NCI-H446 treated with DMSO at 0.1 percent for 48 hours (cell line): Measurements from ENCODE around the gene STK35.

Source experiments
- DNase-seq: peaks from one replicate; lab custom pipeline; 2025; lab: John Stamatoyannopoulos, UW

Gene STK35

GRCh38 chr20:2101057-2101864, at the start of gene STK35:
Gene STK35 (plus strand): TSS chr20:2101827. CDS start chr20:2101882, 55 bp downstream.
- DNase-seq: peak; percentile 62

GRCh38 chr20:2051946-2052345, 49.7 kb upstream of the STK35 start:
- no peak for DNase-seq

DNA sequence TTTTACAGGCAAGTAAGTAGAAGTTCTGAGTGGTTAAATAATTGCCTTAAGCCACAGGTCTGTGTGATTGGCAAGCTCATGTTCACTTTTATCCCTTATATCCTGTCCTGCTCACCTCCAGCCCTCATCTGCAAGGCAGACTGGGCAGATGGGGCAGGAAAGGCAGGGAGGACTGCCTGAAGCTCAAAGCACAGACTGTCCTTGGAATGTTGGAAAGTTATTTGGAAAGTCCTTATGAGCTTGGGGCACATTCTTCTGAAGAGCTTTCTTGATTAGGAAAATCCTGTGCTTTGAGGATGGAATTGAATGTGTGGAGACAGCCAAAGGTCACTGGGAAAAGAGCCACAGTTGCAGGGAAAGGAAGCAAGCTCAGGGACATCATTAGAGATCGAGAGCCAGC, 48.9 kb upstream of the STK35 start:
- DNase-seq: no peak

- no peak for DNase-seq
Observed at GRCh38 chr20:2053615-2054014, 48.0 kb upstream of the STK35 start.

GRCh38 chr20:2054911-2055310, 46.7 kb upstream of the STK35 start:
- DNase-seq: no peak

- no peak for DNase-seq
Observed at GRCh38 chr20:2059411-2059810, 42.2 kb upstream of the STK35 start.

- no peak for DNase-seq
Observed at GRCh38 chr20:2065099-2065498, 36.5 kb upstream of the STK35 start.

DNA sequence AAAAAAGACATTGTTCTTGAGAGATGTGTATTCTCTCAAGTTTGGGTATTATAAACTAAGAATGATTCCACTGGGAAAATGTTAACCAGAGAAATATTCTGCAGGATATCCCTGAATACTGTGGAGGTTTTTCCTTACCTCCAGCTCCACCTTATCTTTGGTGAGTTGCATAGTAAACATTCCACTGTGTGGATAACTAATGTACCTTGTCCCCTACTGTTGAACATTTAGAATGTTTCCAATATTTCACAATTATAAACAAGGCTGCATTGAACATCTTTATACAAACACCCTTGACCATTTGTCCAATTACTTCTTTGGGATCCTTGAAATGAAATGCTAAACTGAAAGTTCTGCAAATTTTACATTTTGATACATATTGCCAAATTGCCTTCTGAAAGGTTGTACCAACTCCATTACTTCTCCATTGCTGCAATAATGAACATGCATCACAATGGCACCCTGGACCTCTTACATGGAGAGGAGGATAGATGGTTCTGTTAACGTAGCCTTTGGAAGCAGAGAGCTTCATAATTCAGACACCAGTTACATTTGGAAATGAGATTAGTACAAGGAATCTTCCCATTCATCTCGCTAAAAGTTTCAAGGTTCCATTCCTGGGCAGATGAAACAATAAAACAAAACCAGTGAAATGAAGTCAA, 35.0 kb upstream of the STK35 start:
- no peak for DNase-seq

DNA sequence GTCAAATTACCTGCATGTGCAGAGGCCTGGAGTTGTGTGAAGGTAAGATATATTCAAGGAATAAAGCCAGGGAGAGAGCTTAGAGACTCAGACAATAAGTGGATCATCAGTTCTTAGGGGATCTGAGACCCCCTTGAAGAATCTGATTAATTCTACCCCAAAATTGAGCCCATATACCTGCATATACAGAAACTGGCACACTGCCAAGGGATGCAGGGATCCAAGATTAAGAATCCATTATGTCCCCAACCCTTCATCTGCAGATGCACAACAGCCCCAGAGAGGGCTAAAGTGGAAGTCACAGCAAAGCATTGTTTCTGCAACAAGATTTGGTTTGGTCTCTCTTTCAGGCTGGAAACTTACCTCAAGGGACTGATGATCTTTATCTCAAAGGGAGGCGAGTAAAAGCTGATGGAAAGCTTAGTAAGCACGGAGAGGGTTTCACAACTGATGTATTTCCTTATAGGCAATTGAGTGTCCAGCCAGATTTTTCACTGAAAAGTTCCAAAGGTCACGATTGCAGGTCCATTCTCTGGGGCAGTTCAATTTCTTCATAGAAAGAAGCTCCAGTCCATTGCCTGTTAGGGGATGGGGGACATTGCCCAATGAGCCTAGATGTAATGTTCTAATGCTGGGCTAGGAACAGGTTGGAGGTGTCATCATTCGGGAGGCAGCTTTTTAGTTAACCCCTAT, 20.9 kb upstream of the STK35 start:
- no peak for DNase-seq

- DNase-seq: no peak
Observed at GRCh38 chr20:2084703-2085102, 16.9 kb upstream of the STK35 start.

- no peak for DNase-seq
Observed at GRCh38 chr20:2086177-2086979, 15.2 kb upstream of the STK35 start.

- DNase-seq: no peak
Observed at GRCh38 chr20:2086980-2087377, 14.6 kb upstream of the STK35 start.

- no peak for DNase-seq
Observed at GRCh38 chr20:2088891-2089290, 12.7 kb upstream of the STK35 start.

DNA sequence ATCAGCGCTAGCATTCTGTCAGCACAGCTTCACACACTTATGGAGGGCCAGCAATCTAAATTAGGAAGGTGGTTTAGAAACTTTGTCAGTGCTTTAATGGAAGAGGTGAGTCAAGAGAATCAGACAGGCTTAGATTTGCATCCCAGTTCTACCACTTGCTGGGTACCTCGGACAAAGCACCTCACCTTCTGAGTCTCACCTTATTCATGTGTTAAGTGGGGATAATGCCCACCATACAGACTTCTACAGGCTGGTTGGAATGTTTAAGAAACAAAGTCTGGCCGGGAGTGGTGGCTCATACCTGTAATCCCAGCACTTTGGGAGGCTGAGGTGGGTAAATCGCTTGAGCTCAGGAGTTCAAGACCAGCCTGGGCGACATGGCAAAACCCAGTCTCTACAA, 12.2 kb upstream of the STK35 start:
- no peak for DNase-seq

DNA sequence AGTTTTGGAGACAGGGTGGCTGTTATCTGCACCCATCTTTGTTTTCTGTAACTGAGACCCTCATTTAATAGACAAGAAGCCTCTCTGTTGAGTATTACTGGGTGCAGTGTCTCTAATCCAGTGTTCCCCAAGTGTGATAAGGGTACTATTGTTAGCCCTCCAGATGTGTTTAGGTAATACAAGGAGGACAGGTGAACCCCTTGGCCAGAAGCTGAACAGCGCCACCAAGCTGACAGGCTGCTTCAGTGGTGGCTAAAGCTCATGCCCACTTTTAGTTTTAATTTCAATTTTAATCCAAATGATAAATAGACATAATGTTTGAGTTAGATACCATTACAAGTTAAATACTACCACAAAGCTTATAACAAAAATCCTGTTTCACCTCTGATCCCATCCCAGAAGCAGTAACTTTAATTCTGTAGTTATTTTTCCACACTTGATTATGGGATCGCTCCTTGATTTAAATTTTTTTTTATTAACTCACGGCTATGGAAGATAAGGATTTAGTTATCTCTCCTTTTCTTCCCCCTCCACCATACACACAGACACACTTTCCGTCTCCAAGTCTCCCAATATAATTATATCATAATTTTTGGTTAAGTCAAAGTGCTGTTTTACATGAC, 8.4 kb upstream of the STK35 start:
- DNase-seq: no peak

DNA sequence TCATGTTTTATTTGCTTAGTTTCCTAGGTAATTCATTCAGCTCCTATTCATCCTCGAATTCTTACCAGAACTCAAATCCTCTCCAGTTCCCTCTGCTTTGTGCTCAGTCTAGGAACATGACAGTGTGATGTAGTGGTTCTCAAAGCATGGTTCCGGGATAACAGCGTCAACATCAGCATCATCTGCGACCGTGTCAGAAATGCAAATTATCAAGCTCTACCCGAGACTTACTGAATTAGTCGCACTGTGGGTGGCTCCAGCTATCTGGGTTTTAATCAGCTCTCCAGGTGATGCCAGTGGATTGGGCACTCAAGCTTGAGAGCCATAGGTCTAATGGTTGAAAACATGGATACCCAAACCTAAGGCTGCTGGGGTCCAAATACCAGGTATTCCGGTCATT, 7.7 kb upstream of the STK35 start:
- no peak for DNase-seq

- peak; percentile 85 for DNase-seq
Observed at GRCh38 chr20:2101865-2102584, 398 bp downstream of the STK35 start.

GRCh38 chr20:2102585-2103460, 1.2 kb downstream of the STK35 start:
- DNase-seq: peak; percentile 81

DNA sequence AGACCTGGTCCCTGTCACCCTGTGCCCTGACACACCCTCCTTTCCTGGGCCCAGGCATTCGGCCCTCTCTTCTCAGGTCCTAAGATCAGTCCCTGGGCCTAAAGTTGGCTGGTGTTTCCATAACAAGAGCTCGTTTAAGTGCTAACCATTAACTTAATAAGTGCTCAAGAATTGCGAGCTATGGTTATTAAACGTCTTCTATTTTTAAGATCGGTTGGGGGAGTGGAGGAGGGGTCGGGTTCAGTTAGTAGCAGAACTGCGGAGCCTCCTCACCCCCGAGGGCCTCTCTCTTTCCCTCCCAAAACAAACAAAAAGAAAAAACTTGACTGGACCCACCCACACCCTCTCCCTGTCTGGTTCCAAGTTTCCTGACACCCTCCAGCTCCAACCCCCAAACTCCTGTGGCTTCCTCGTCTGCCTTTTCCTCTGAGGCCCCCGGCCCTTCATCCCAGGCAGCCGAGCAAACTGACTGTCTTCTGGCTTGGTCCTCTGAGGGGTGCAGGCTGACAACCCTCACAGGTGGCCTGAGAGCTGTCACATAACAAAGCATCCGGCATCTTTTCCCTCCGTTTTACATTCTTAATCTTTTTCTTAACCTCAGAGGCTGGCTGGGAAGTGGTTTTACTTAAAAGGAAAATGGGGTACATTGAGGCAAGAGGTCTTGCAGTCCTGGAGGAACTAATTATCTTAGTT, 2.0 kb downstream of the STK35 start:
- no peak for DNase-seq
